HG02840 (cell line): ENCODE results near the gene ZNF8.
"Not testable (repeated sequence)": the region's sequence is repeated elsewhere in the genome, so short reads cannot be mapped to it uniquely, and the experiment has no call there.

Source experiments
- ATAC-seq: cut with Tn5 transposase; IDR thresholded peaks from one replicate; pipeline ENCODE4 v1.9.1; 2021; ENCODE audit warnings: mild to moderate bottlenecking, moderate library complexity, moderate number of reproducible peaks; ENCODE audit not compliant: unreplicated experiment, low FRiP score

The ZNF8 gene

DNA sequence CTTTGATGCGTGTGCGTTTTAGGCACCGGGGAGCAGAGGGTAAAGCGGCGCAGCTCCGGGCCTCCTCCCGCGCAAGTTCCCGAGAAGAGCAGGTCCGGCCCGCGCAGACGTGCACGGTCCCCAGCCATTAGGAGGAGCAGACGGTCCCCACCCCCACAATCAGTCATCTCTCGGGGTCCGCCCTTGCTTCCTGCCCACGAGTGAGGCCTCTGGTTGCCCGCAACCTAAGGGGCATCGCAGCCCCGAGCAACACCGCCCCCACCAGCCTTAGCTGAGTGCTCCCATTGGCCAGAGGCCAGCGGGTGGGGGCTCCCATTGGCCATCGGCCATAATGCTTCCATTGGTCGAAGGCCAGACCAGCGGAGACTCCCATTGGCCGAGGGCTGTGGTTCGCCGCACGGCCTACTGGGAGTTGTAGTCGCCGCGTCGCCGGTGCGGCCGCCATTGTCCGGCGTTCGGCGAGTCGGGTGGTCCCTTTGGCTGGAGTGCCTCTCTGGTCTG lies at the start of gene ZNF8:
Gene ZNF8, plus strand, starts transcription at position 415 of the 501 bp plus-strand sequence. CDS start 127 bp downstream, outside the sequence.
- peak; percentile 94 for ATAC-seq

DNA sequence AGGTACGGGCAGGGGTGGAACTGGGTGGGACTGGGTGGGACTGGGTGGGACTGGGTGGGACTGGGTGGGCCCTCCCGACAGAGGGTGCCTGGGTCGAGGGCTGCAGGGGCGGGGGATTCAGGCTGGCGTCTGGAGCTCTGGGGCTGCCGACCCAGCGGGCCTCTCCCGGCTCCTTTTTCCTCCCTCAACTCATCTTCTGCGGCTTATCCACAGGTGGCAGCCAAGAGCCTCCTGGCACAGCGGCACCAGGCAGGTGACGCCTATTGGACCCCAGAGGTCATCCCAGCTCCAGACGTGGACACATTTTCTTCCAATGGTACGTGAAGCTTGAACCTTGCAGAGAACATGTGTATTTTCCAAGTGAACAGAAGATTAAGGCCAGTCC lies 49.5 kb upstream of the ZNF8 start:
- ATAC-seq = no peak

DNA sequence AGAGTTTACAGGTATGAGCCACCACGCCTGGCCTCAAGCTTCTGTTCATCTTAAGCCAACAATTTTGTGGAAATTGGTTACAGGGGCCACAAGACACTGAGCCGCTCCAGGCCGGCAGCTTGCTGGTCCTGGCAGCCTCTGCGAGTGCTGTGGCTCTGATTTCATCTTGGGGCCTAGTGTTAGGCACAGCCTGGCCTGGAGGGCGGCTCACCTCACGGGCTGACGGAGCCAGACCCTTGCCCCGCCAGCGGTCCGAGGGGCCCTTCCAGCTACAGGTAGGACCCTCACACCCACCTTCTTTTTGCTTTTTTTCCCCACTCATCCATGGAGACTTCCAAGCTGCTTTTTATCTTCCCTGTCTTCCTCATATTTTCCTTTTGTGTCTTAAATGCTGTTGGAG lies 41.4 kb upstream of the ZNF8 start:
- no peak for ATAC-seq

DNA sequence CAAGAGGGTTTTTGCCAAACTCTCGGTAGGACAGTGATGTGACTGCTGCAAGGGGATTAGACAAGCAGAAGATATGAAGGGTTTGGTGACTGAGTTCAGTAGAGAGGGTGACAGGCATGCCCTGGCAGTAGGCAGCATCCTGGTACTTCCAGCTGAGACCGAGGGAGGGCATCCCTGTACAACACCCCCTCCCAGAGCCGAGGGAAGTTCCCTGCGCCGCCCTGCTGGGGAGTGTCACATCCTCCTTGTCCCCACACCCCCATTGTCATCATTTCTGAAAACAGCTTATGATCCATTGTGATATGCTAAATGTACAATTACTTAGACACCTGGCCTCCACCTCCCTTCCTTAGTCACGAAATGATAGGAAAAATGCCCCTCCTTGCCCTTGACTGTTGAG lies 35.4 kb upstream of the ZNF8 start:
- no peak for ATAC-seq

DNA sequence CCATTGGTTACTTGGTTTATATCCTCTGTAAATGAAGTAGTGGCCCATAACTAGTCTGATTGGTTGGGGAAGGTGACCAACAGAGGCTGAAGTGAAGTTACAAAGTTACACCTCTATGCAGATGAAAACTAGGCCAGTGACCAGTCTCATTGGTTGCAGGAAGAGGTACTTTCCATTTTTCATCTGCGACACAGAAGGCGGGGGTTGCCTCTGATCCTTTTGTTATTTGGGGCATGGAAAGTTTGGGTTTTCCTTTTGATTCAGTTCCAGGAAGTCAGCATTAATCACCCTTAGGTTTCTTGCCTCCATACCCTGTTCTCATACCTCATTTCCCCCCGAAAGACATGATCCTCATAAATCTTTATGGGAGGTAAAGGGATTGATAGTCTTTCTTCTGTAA lies 29.9 kb upstream of the ZNF8 start:
- ATAC-seq = no peak

DNA sequence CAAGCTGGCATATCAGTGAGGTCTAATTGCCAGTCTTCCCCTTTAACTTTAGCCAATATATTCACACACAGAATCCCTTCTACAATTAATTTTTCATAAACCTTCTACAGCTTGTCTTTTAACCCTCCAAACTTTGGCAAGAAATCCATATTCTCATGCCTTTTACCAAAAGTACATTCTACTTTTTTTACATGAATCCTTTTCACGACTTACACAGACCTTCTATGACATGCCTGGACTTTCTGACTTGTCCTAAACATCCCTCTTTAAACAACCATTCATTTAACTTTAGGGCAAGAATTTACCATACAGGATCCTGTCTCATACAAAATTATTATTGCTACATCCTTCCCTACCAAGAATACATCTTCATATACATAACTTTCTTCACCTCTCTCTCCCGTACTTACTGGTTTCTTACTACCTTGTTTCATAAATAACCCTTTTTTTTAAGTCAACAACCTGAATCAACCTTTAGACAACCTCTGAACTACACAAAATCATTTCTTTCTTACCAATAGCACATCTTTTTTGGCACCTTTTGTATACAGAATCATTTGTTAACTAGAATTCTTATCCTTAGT lies 26.6 kb upstream of the ZNF8 start:
- ATAC-seq = no peak

- ATAC-seq = not testable (repeated sequence)
Measured at GRCh38 chr19:58258259-58258658, 20.5 kb upstream of the ZNF8 start.

- ATAC-seq = no peak
Measured at GRCh38 chr19:58261600-58261967, 17.2 kb upstream of the ZNF8 start.

DNA sequence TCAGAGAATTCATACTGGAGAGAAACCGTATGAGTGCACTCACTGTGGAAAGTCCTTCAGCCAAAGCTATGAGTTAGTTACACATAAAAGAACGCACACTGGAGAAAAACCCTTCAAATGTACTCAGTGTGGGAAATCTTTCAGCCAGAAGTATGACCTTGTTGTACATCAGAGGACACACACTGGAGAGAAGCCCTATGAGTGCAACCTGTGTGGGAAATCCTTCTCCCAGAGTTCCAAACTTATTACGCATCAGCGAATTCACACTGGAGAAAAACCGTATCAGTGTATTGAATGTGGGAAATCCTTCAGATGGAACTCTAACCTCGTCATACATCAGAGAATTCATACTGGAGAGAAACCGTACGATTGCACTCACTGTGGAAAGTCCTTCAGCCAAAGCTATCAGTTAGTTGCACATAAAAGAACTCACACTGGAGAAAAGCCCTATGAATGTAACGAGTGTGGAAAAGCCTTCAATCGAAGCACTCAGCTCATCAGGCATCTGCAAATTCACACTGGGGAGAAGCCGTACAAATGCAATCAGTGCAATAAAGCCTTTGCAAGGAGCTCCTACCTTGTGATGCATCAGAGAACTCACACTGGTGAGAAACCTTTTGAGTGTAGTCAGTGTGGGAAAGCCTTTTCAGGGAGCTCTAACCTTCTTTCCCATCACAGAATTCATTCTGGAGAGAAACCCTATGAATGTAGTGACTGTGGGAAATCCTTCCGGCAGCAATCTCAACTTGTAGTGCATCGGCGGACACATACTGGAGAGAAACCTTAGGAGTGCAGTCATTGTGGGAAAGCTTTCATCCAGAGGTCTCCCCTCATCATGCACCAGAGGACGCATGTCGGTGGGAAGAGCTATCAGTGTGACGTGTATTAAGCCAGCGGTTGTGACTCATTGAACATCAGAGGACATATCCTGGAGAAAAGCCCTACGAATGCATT lies 16.5 kb upstream of the ZNF8 start:
- ATAC-seq = no peak

GRCh38 chr19:58262922-58263296 lies 15.8 kb upstream of the ZNF8 start:
- no peak for ATAC-seq

- ATAC-seq = no peak
Measured at GRCh38 chr19:58265100-58265499, 13.7 kb upstream of the ZNF8 start.

DNA sequence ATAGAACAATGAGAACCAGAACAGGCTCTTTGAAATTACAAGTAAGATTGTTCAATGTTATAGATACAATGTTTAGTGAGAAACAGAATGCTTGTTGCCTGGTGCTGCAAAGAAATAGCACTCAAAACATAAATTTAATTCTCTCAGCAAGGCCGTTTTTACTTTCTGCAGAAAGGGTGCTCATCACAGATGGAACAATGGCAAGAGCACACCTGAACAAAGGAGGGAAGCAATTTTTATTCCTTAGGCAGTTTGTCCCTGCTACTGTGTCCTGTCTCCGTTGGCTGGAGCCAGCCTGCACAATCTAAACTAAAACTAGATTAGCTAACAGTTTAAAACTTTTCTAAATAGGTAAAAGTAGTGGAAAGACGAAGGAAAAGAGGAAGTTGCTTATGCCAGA lies 10.4 kb upstream of the ZNF8 start:
- no peak for ATAC-seq

DNA sequence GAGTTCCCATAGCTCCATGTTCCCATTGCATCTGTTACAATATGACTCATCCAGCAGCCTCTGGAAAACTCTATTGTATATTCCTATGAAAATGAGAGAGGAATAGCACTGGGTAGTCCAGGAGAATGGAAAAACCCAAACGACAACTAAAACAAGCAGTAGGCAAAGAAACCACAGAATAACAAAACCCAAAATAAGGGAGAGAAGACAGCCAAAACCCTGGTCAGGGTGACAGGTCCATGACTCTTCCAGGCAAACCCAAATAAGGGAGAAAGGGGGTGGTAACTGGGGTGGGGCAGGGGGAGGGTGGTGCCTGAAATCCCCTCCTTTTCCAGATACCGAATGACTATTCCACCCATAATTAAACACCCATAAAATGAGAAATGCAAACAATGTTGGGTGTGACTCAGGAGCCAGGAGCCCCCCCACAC lies 4.0 kb upstream of the ZNF8 start:
- ATAC-seq = no peak

GRCh38 chr19:58275564-58275963 lies 3.2 kb upstream of the ZNF8 start:
- no peak for ATAC-seq

DNA sequence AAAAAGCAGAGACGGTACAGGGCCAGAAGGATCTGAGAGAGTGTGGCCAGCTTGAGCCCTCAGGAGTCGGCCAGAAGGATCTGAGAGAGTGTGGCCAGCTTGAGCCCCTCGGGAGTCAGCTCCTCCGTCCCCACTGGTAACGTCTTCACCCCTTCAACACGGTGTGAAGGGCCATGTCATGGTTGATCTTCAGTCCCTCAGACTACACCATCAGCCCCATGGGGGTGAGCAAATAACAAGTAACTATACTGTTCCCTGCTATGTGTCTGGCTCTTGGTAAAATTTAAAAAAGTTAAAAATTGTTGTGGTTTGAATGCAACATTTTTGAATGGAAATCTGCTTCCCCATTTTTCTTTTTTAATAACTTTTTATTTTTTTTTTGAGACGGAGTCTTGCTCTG lies 1.6 kb upstream of the ZNF8 start:
- no peak for ATAC-seq

- peak; percentile 20 for ATAC-seq
Measured at GRCh38 chr19:58277748-58278540, 811 bp upstream of the ZNF8 start.

DNA sequence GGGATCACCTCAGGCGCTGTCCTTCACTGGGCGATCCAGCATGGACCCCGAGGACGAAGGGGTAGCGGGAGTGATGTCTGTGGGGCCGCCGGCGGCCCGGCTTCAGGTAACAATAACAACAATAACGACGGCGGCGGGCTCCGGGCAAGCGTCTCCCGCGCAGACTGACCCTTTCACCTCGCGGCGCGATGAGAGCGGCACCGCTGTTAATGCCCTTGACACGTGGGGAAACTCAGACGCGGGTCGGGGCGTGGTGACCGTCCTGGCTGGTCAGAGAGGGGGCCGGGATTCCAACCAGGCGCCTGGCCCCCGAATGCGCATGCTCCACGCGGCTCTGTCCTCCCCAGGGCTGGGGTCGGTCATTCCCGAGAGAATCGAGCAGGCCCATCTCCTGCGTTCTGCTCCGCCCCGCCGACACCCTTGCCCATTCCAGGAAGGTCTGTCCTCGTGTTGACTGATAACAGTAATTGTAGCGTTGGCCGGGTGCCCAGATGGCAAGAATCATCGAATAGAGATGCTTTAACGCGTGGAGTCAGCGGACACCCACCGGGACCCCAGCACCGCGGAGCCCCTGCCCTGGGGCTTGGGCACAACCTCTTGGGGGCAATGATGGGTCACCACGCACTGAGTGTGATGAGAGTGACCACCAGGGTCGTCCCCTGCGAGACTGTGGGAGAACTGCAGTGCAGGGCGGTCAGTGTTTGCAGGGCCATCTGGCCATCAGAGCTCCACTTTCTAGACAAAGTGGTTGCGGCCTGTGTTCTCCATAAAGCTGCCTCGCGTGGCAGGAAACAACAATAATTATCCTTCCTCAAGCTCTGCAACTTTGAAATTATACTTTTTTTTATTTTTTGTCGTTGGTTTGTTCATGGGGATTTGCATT lies 528 bp downstream of the ZNF8 start:
- ATAC-seq = peak; percentile 29

DNA sequence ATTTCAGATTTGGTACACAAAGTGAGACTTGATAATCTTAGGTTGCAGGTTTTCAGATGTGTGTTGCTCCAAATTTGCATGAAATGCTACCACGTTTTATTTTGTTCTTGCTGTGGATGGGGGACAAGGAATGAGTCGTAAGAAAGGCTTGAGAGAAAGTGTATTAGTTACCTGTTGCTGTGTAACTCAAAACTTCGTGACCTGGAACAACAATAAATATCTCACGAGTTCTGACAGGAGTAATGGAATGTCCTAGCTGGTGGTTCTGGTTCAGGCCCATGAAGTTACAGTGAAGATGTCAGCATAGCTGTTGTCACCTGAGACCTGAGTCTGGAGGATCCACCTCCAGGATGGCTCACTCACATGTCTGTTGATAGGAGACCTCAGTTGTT lies 1.2 kb downstream of the ZNF8 start:
- ATAC-seq = no peak

- ATAC-seq = no peak
Measured at GRCh38 chr19:58284199-58284598, 5.4 kb downstream of the ZNF8 start.

DNA sequence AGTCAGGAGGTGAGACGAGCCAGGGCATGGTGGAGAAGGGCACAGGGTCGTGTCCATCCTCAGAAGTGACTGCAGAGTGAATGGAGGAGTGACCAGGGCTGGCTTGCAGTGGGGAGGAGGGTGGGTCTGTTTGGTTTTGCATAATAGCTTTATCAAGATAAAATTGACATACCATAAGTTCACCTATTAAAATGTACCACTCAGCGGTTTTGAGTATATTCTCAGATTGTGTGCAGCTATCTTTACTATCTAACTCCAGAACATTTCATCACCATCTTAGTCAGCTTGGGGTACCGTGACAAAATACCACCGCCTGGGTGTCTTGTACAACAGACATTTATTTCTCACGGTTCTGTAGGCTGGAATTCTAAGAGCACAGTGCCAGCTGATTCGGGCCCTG lies 13.2 kb downstream of the ZNF8 start:
- ATAC-seq = no peak
